Measurements from ENCODE around the gene CCDC9B.

CCDC9B gene

GRCh38 chr15:40301467-40302179 is 39.1 kb downstream of the CCDC9B start:
- Histone ChIP-seq H3K9me3 (no peaks in the 10 kb centered on the region), H3K4me1 (ENCODE audit: control insufficient read depth in 1 of 2, insufficient read depth in 1 of 2, low read depth in 1 of 2, low read length in 1 of 2) (peaks cover 44 to 49% of the 10 kb centered on the region in 2 experiments), H3K27ac (peak overlapping the region; percentile 71), H3K36me3 (peaks cover 84% of the 10 kb centered on the region), H3K4me3 (ENCODE audit: low read depth in 1 of 2, low read length in 1 of 2) (peak overlapping the region in 1 of 2 experiments; percentile 40), H3K27me3 (no peaks in the 10 kb centered on the region)
- no peak for TF ChIP-seq CTCF (IDR thresholded peaks at IDR 0.05)

GRCh38 chr15:40300771-40301170 is 40.0 kb downstream of the CCDC9B start:
- Histone ChIP-seq H3K27me3 (no peaks in the 10 kb centered on the region), H3K27ac (peak overlapping the region; percentile 71), H3K4me1 (ENCODE audit: control insufficient read depth in 1 of 2, insufficient read depth in 1 of 2, low read depth in 1 of 2, low read length in 1 of 2) (peaks cover 35 to 40% of the 10 kb centered on the region in 2 experiments), H3K9me3 (no peaks in the 10 kb centered on the region), H3K4me3 (ENCODE audit: low read depth in 1 of 2, low read length in 1 of 2) (no peak overlapping the region), H3K36me3 (peaks cover 93% of the 10 kb centered on the region)
- TF ChIP-seq CTCF (IDR thresholded peaks at IDR 0.05): no peak

GRCh38 chr15:40300367-40300766 is 40.4 kb downstream of the CCDC9B start:
- peaks cover 96% of the 10 kb centered on the region for H3K36me3 ChIP-seq
- H3K4me3 ChIP-seq (ENCODE audit: low read depth in 1 of 2, low read length in 1 of 2): no peak overlapping the region
- no peak for TF ChIP-seq CTCF (IDR thresholded peaks at IDR 0.05)
- peak overlapping the region; percentile 71 for H3K27ac ChIP-seq
- peaks cover 31 to 36% of the 10 kb centered on the region in 2 experiments for H3K4me1 ChIP-seq (ENCODE audit: control insufficient read depth in 1 of 2, insufficient read depth in 1 of 2, low read depth in 1 of 2, low read length in 1 of 2)
- H3K27me3 ChIP-seq: no peaks in the 10 kb centered on the region
- no peaks in the 10 kb centered on the region for H3K9me3 ChIP-seq

- TF ChIP-seq CTCF (IDR thresholded peaks at IDR 0.05): no peak
- H3K27ac ChIP-seq: no peak overlapping the region
Measured at GRCh38 chr15:40298216-40298935, 42.4 kb downstream of the CCDC9B start.

GRCh38 chr15:40297356-40297755 is 43.4 kb downstream of the CCDC9B start:
- Histone ChIP-seq H3K4me3 (ENCODE audit: low read depth in 1 of 2, low read length in 1 of 2) (no peak overlapping the region), H3K9me3 (no peaks in the 10 kb centered on the region), H3K27ac (no peak overlapping the region), H3K27me3 (no peaks in the 10 kb centered on the region), H3K4me1 (ENCODE audit: control insufficient read depth in 1 of 2, insufficient read depth in 1 of 2, low read depth in 1 of 2, low read length in 1 of 2) (peaks cover 24 to 26% of the 10 kb centered on the region in 2 experiments), H3K36me3 (peaks cover 100% of the 10 kb centered on the region)
- TF ChIP-seq CTCF (IDR thresholded peaks at IDR 0.05): no peak

More at GRCh38 chr15:40298216-40298935, 42.4 kb downstream of the CCDC9B start:
- H3K9me3 ChIP-seq: no peaks in the 10 kb centered on the region
- peaks cover 20 to 22% of the 10 kb centered on the region in 2 experiments for H3K4me1 ChIP-seq (ENCODE audit: control insufficient read depth in 1 of 2, insufficient read depth in 1 of 2, low read depth in 1 of 2, low read length in 1 of 2)
- no peaks in the 10 kb centered on the region for H3K27me3 ChIP-seq
- peaks cover 100% of the 10 kb centered on the region for H3K36me3 ChIP-seq
- H3K4me3 ChIP-seq (ENCODE audit: low read depth in 1 of 2, low read length in 1 of 2): no peak overlapping the region
